Kidney (tissue), 14 donors: Measurements from ENCODE around the gene LTO1. TPM values are rescaled to one million over a fixed set of nuclear protein-coding genes. Genes with fewer than 3 reads are reported as not detected.

Source experiments
- DNase-seq, 5 donors: peaks; one replicate each; pipeline ENCODE4 v3.0.0-alpha.2; 2013 to 2020
- FAIRE-seq: peaks from 2 replicates; lab custom pipeline; 2012; peaks lifted over from hg19 to GRCh38; lab: Jason Lieb, UNC
- H3K27ac ChIP-seq, 2 donors: one replicate each; pipeline ENCODE4 v1.7.0; 2013; ENCODE audit warnings: low read depth in 2 of 2, low read length in 2 of 2, inconsistent platforms in 1 of 2
- H3K27me3 ChIP-seq: one replicate; pipeline ENCODE4 v1.7.1; 2013; ENCODE audit warnings: low read length, inconsistent platforms; ENCODE audit not compliant: control insufficient read depth, insufficient read depth
- H3K36me3 ChIP-seq, 3 donors: one replicate each; pipeline versions ENCODE4 v1.7.0 to v1.7.1; 2013; ENCODE audit warnings: low read length in 3 of 3, control low read depth in 1 of 3, inconsistent platforms in 1 of 3; ENCODE audit not compliant: insufficient read depth in 3 of 3, control insufficient read depth in 2 of 3
- H3K4me1 ChIP-seq, 3 donors: one replicate each; pipeline versions ENCODE4 v1.7.0 to v1.7.1; 2013; ENCODE audit warnings: low read length in 3 of 3, inconsistent platforms in 1 of 3, low read depth in 1 of 3; ENCODE audit not compliant: control insufficient read depth in 2 of 3, insufficient read depth in 2 of 3
- H3K4me3 ChIP-seq, 3 donors: one replicate each; pipeline versions ENCODE4 v1.7.0 to v1.8.1; 2013; ENCODE audit warnings: low read length in 3 of 3, control low read depth in 1 of 3, inconsistent platforms in 1 of 3
- H3K9ac ChIP-seq, 3 donors: one replicate each; pipeline versions ENCODE4 v1.7.0 to v1.7.1; 2013; ENCODE audit warnings: low read length in 3 of 3, control low read depth in 1 of 3, inconsistent platforms in 1 of 3
- H3K9me3 ChIP-seq, 3 donors: one replicate each; pipeline versions ENCODE4 v1.7.0 to v1.7.1; 2013; ENCODE audit warnings: low read length in 3 of 3, control low read depth in 1 of 3, inconsistent platforms in 1 of 3; ENCODE audit not compliant: control insufficient read depth in 2 of 3, insufficient read depth in 1 of 3
- intact Hi-C: fragments of 100-400 bp; cut with DNase I; formaldehyde crosslinking; loops from one replicate; pipeline ENCODE4 v1.11.1; 2022
- polyA plus RNA-seq: library from polyadenylated mRNA; stranded (reverse); fragments of 350-450 nt; fragmentation: Illumina TruSeq; extraction: RNeasy Lipid Tissue Mini Kit (QIAGEN cat#74804); gene quantifications from one replicate; pipeline ENCODE4 v1.2.3, GENCODE V29; 2014; ENCODE audit warnings: low read depth, low replicate concordance; ENCODE audit not compliant: insufficient read depth
- total RNA-seq: library from RNA; stranded (reverse); fragmentation: NEBNext Ultra II Directional; extraction: Animal tissue kit (Norgen Biotek cat#: 25700); gene quantifications from one replicate; pipeline ENCODE4 v1.2.1, GENCODE V29; 2021
- TF ChIP-seq, protein P1 (sequence below): IDR thresholded peaks from 3 replicates; pipeline ENCODE4 v1.5.1; 2012; ENCODE audit warnings: mild to moderate bottlenecking, moderate library complexity, borderline replicate concordance; ENCODE audit not compliant: insufficient read depth; ENCODE audit errors: extremely low read depth
- donor health status: control.
- donor health status: control.
- donor health status: control.
- donor health status: control.
- donor health status: control.
- donor health status: DM: yes; HTN: yes; CAD: no.
- donor health status: Normal renal cell carcinoma (clear cell type).

The LTO1 gene
- total and polyA plus RNA-seq, 2 donors from 2014 or later, result 14.6 to 21.9 TPM

DNA sequence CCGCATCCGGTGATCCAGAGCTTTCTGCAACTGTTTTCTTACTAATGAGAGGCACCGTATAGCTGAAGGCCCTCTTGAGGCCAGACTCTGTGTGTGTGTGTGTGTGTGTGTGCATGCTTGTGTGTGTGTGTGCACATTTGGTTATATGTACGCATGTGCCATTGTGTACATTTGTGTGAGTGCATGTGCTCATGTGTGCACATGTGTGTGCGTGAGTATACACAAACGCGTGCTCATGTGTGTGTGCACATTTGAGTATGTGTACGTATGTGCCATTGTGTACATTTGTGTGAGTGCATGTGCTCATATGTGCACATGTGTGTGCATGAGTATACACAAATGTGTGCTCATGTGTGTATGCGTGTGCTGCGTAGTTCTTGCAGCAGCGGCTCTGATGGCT, 40.9 kb upstream of the LTO1 start:
- Histone ChIP-seq H3K4me3 (no peak overlapping the region), H3K9ac (no peak overlapping the region), H3K27ac (no peak overlapping the region), H3K9me3 (no peaks in the 10 kb centered on the region), H3K4me1 (no peaks in the 10 kb centered on the region), H3K27me3 (no peaks in the 10 kb centered on the region), H3K36me3 (no peaks in the 10 kb centered on the region)
- DNase-seq (no peak), FAIRE-seq (no peak)
- intact Hi-C loops, result no loop called here
- TF ChIP-seq, protein P1, sequence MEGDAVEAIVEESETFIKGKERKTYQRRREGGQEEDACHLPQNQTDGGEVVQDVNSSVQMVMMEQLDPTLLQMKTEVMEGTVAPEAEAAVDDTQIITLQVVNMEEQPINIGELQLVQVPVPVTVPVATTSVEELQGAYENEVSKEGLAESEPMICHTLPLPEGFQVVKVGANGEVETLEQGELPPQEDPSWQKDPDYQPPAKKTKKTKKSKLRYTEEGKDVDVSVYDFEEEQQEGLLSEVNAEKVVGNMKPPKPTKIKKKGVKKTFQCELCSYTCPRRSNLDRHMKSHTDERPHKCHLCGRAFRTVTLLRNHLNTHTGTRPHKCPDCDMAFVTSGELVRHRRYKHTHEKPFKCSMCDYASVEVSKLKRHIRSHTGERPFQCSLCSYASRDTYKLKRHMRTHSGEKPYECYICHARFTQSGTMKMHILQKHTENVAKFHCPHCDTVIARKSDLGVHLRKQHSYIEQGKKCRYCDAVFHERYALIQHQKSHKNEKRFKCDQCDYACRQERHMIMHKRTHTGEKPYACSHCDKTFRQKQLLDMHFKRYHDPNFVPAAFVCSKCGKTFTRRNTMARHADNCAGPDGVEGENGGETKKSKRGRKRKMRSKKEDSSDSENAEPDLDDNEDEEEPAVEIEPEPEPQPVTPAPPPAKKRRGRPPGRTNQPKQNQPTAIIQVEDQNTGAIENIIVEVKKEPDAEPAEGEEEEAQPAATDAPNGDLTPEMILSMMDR, result no peak

- Histone ChIP-seq H3K36me3 (no peaks in the 10 kb centered on the region), H3K4me3 (no peak overlapping the region), H3K27ac (no peak overlapping the region), H3K27me3 (no peaks in the 10 kb centered on the region), H3K9me3 (no peaks in the 10 kb centered on the region), H3K9ac (no peak overlapping the region), H3K4me1 (no peaks in the 10 kb centered on the region)
- TF ChIP-seq, protein P1, result no peak
- intact Hi-C loops, result no loop called here
- DNase-seq, result no peak
- FAIRE-seq, result no peak
These were observed 40.3 kb upstream of the LTO1 start for GRCh38 chr11:69715446-69715845.

DNA sequence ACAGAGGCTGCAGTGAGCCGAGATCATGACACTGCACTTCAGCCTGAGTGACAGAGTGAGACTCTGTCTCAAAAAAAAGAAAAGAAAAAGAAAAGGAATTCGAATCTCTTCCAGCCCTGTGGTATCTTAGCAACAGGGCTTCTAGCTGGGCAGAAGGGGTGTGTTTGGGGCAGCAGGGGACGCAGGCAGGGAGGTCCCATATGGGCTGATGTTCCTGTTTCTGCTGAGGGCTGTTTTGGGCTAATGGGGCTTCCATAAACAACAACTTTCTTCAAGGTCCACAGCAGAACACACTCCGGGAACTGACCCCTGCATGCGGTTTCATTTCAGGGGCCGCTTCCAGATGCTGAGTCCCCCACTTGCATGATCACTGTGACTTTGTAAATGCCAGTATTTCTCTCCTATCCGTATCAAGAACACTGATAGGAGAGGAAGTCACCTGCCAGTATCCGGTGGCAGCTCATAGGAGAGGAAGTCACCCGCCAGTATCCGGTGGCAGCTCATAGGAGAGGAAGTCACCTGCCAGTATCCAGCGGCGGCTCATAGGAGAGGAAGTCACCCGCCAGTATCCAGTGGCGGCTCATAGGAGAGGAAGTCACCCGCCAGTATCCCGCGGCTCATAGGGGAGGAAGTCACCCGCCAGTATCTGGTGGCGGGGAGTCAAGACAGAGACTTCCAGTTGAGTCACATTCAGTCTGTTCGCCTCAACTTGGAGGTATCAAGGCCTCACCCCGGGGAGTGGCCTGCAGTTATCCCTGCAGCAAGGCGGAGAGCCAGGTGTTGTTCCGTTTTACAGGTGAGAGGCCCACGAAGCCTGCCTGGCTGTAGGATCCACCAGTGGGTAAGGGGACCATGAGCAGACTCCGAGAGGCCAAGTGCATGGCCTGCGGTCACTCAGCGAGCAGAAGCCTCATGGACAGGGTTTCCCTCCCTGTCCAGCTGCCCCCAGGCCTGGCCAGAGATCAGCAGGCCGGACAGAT, 37.0 kb upstream of the LTO1 start:
- Histone ChIP-seq H3K9ac (no peak overlapping the region), H3K27ac (no peak overlapping the region), H3K4me1 (no peaks in the 10 kb centered on the region), H3K36me3 (no peaks in the 10 kb centered on the region), H3K27me3 (no peaks in the 10 kb centered on the region), H3K4me3 (no peak overlapping the region), H3K9me3 (no peaks in the 10 kb centered on the region)
- TF ChIP-seq, protein P1, result no peak
- DNase-seq (no peak), FAIRE-seq (no peak)
- intact Hi-C loops, result no loop called here
